Panc1 (cell line): ENCODE data around the gene KRAS. TPM values are rescaled to one million over a fixed set of nuclear protein-coding genes. Genes with fewer than 3 reads are reported as not detected.

Experiments used
- ATAC-seq: fragments of 200-7000 bp; cut with Tn5 transposase; 2 replicates; pipeline ENCODE4 v1.9.1; 2020; ENCODE audit warnings: mild to moderate bottlenecking, moderate library complexity
- BruUV-seq: library from RNA; stranded (reverse); fragments of 400-500 nt; replicated peaks from 2 replicates; lab custom pipeline; 2021; lab: Mats Ljungman, UMichigan
- CTCF ChIA-PET: fragments of 300-600 bp; sonication (Branson Sonifier 250); formaldehyde crosslinking; loops from one replicate; lab custom pipeline; 2022; ENCODE audit warnings: antibody characterized with exemption; lab: Charles Lee
- POLR2A ChIA-PET: fragments of 300-600 bp; sonication (Branson Sonifier 250); formaldehyde crosslinking; loops from one replicate; lab custom pipeline; 2022; ENCODE audit warnings: antibody characterized with exemption; lab: Charles Lee
- DNase-seq: peaks from one replicate; pipeline ENCODE4 v3.0.0-alpha.2; 2010; ENCODE audit warnings: low read depth, low spot score
- H3K27ac ChIP-seq: 2 replicates; pipeline ENCODE4 v1.5.1; 2011; ENCODE audit warnings: mild to moderate bottlenecking, low read length, inconsistent platforms
- H3K27me3 ChIP-seq: fragments of 200-500 bp; sonication (Bioruptor generic); 2 replicates; pipeline ENCODE4 v1.6.0; 2014; ENCODE audit warnings: low read length, inconsistent platforms; ENCODE audit not compliant: control insufficient read depth, insufficient read depth
- H3K36me3 ChIP-seq: fragments of 200-500 bp; sonication (Bioruptor generic); 2 replicates; pipeline ENCODE4 v1.5.1; 2014; ENCODE audit warnings: inconsistent platforms, mild to moderate bottlenecking, low read length, moderate library complexity; ENCODE audit not compliant: control insufficient read depth, insufficient read depth
- H3K4me1 ChIP-seq: 2 replicates; pipeline ENCODE4 v1.5.1; 2011; ENCODE audit warnings: inconsistent platforms, mild to moderate bottlenecking, low read length, moderate library complexity; ENCODE audit not compliant: control insufficient read depth, insufficient read depth
- H3K4me3 ChIP-seq, 2 experiments: 2 replicates each; pipeline ENCODE4 v1.5.1; 2011 to 2012; ENCODE audit warnings: low read depth in 2 of 2, low read length in 2 of 2, mild to moderate bottlenecking in 2 of 2, inconsistent platforms in 1 of 2, moderate library complexity in 1 of 2
- H3K9me3 ChIP-seq: fragments of 200-500 bp; sonication (Bioruptor generic); 2 replicates; pipeline ENCODE4 v1.5.1; 2014; ENCODE audit warnings: low read depth, mild to moderate bottlenecking, inconsistent platforms, low read length, moderate library complexity; ENCODE audit not compliant: control insufficient read depth, insufficient read depth
- CTCF ChIP-seq: fragments of 450-650 bp; IDR thresholded peaks from 2 replicates; pipeline ENCODE4 v1.5.1; 2017; ENCODE audit warnings: mild to moderate bottlenecking
- POLR2AphosphoS5 ChIP-seq: IDR thresholded peaks from 2 replicates; pipeline ENCODE4 v1.6.1; 2012; ENCODE audit warnings: mild to moderate bottlenecking, low read depth, low read length, moderate library complexity
- REST ChIP-seq, 2 experiments: IDR thresholded peaks; 2 replicates each; pipeline ENCODE4 v1.6.1; 2011 to 2012; ENCODE audit warnings: low read depth in 2 of 2, control low read depth in 1 of 2, low read length in 1 of 2, mild to moderate bottlenecking in 1 of 2, moderate library complexity in 1 of 2; ENCODE audit not compliant: insufficient read depth in 1 of 2
- SIN3A ChIP-seq: IDR thresholded peaks from 2 replicates; pipeline ENCODE4 v1.6.1; 2012; ENCODE audit warnings: low read depth, mild to moderate bottlenecking, low read length, moderate library complexity, borderline replicate concordance; ENCODE audit not compliant: insufficient read depth
- TCF7L2 ChIP-seq: IDR thresholded peaks from 2 replicates; pipeline ENCODE4 v1.6.1; 2011; ENCODE audit warnings: mild to moderate bottlenecking, low read depth, low read length, inconsistent platforms
- in situ Hi-C: cut with HindIII; loops from 2 replicates; pipeline ENCODE4 v1.10.0; 2016; ENCODE audit warnings: low sequenced_read_pairs, low pct_unique_long_range_greater_than_20kb
- intact Hi-C: fragments of 100-400 bp; cut with micrococcal nuclease; formaldehyde crosslinking; loops from one replicate; pipeline ENCODE4 v1.10.0; 2022; ENCODE audit not compliant: unreplicated experiment
- total RNA-seq: library from RNA; stranded (reverse); gene quantifications from one replicate; pipeline ENCODE4 v1.2.1, GENCODE V29; 2021; ENCODE audit not compliant: unreplicated experiment

Gene KRAS
- total RNA-seq, 1 experiment from 2014 or later = 33.1 TPM

- ATAC-seq = no peak
Observed at GRCh38 chr12:25264862-25265261, 14.1 kb upstream of the KRAS start.

GRCh38 chr12:25264114-25264513 lies 13.4 kb upstream of the KRAS start:
- CTCF ChIA-PET = no interaction called here
- Histone ChIP-seq H3K4me3 (no peak overlapping the region), H3K4me1 (no peaks in the 10 kb centered on the region), H3K27ac (no peak overlapping the region), H3K36me3 (no peaks in the 10 kb centered on the region), H3K27me3 (peaks cover 28% of the 10 kb centered on the region), H3K9me3 (no peaks in the 10 kb centered on the region)
- BruUV-seq = no TSS peak
- POLR2A ChIA-PET = no interaction called here
- ATAC-seq (no peak), DNase-seq (no peak)
- intact Hi-C loops (no loop called here), in situ Hi-C loops (no loop called here)
- TF ChIP-seq CTCF = no peak; the same call in 1 of the 2 replicates
- no peak for TF ChIP-seq SIN3A
- no peak for TF ChIP-seq TCF7L2

More at GRCh38 chr12:25264862-25265261, 14.1 kb upstream of the KRAS start:
- H3K9me3 ChIP-seq = no peaks in the 10 kb centered on the region
- TF ChIP-seq TCF7L2 = no peak
- no peak for DNase-seq
- H3K4me3 ChIP-seq = no peak overlapping the region
- peaks cover 28% of the 10 kb centered on the region for H3K27me3 ChIP-seq
- no TSS peak for BruUV-seq
- ChIA-PET CTCF (no interaction called here), POLR2A (no interaction called here)
- no peaks in the 10 kb centered on the region for H3K4me1 ChIP-seq
- H3K36me3 ChIP-seq = no peaks in the 10 kb centered on the region
- intact Hi-C loops = no loop called here
- H3K27ac ChIP-seq = no peak overlapping the region
- in situ Hi-C loops = no loop called here

GRCh38 chr12:25263594-25263993 lies 12.9 kb upstream of the KRAS start:
- Histone ChIP-seq H3K27me3 (peaks cover 28% of the 10 kb centered on the region), H3K27ac (no peak overlapping the region), H3K4me1 (no peaks in the 10 kb centered on the region), H3K4me3 (no peak overlapping the region), H3K36me3 (no peaks in the 10 kb centered on the region), H3K9me3 (no peaks in the 10 kb centered on the region)
- in situ Hi-C loops (no loop called here), intact Hi-C loops (no loop called here)
- POLR2A ChIA-PET = no interaction called here
- ATAC-seq (no peak), DNase-seq (no peak)
- no TSS peak for BruUV-seq
- TF ChIP-seq TCF7L2 (no peak), POLR2AphosphoS5 (no peak), REST (IDR thresholded peaks at IDR 0.05; ENCODE audit: insufficient read depth in 1 of 2, low read depth in 2 of 2, low read length in 1 of 2) (no peak), SIN3A (no peak), CTCF (no peak)
- CTCF ChIA-PET = no interaction called here
